GM23338 (cell line): ENCODE results near the gene LCP2. TPM values are rescaled to one million over a fixed set of nuclear protein-coding genes. Genes with fewer than 3 reads are reported as not detected.

ENCODE experiments used
- ATAC-seq: fragments of 200-7000 bp; cut with Tn5 transposase; 3 replicates; pipeline ENCODE4 v1.9.1; 2020
- DNase-seq: peaks from one replicate; pipeline ENCODE4 v3.0.0-alpha.2; 2015; ENCODE audit warnings: low spot score
- H2AFZ ChIP-seq: fragments of 200-600 bp; sonication (generic); 2 replicates; pipeline ENCODE4 v1.8.0; 2016; ENCODE audit warnings: antibody characterized with exemption, mild to moderate bottlenecking, moderate library complexity
- H3F3A ChIP-seq: fragments of 200-600 bp; sonication (generic); replicated peaks from 2 replicates; pipeline ENCODE4 v1.8.0; 2017; ENCODE audit warnings: antibody characterized with exemption, mixed run types, low read depth
- H3K27ac ChIP-seq: fragments of 200-600 bp; sonication (generic); 2 replicates; pipeline ENCODE4 v1.6.1; 2016; ENCODE audit warnings: low read depth
- H3K27me3 ChIP-seq: fragments of 200-600 bp; sonication (generic); 2 replicates; pipeline ENCODE4 v1.8.0; 2016; ENCODE audit warnings: mild to moderate bottlenecking, mixed run types, moderate library complexity; ENCODE audit not compliant: insufficient read depth
- H3K36me3 ChIP-seq: fragments of 200-600 bp; sonication (generic); 2 replicates; pipeline ENCODE4 v1.8.0; 2016; ENCODE audit warnings: mild to moderate bottlenecking; ENCODE audit not compliant: insufficient read depth
- H3K4me1 ChIP-seq: fragments of 200-600 bp; sonication (generic); 2 replicates; pipeline ENCODE4 v1.8.0; 2016; ENCODE audit warnings: mild to moderate bottlenecking, moderate library complexity; ENCODE audit not compliant: insufficient read depth
- H3K4me2 ChIP-seq: fragments of 200-600 bp; sonication (generic); 2 replicates; pipeline ENCODE4 v1.7.1; 2017; ENCODE audit warnings: mixed run types
- H3K4me3 ChIP-seq: fragments of 200-600 bp; sonication (generic); 2 replicates; pipeline ENCODE4 v1.6.1; 2016; ENCODE audit warnings: mixed run types
- H3K79me2 ChIP-seq: fragments of 200-600 bp; sonication (generic); replicated peaks from 2 replicates; pipeline ENCODE4 v1.8.0; 2017; ENCODE audit warnings: mild to moderate bottlenecking; ENCODE audit not compliant: insufficient read depth
- H3K9me2 ChIP-seq: fragments of 200-600 bp; sonication (generic); 2 replicates; pipeline ENCODE4 v1.8.0; 2017; ENCODE audit not compliant: insufficient read depth
- H4K20me1 ChIP-seq: fragments of 200-600 bp; sonication (generic); replicated peaks from 2 replicates; pipeline ENCODE4 v1.8.0; 2017; ENCODE audit warnings: mild to moderate bottlenecking; ENCODE audit not compliant: insufficient read depth
- H3K27ac Mint-ChIP-seq: 2 replicates; pipeline ENCODE4 v1.8.0; 2020; ENCODE audit warnings: inconsistent platforms, mild to moderate bottlenecking, moderate library complexity, mixed read lengths
- H3K27me3 Mint-ChIP-seq: 3 replicates; pipeline ENCODE4 v1.8.0; 2022; ENCODE audit warnings: low read depth, mild to moderate bottlenecking, moderate library complexity, mixed read lengths, inconsistent platforms; ENCODE audit not compliant: insufficient read depth, poor library complexity
- H3K36me3 Mint-ChIP-seq: 3 replicates; pipeline ENCODE4 v1.8.0; 2021; ENCODE audit warnings: low read depth, mild to moderate bottlenecking, inconsistent platforms, moderate library complexity, mixed read lengths
- H3K4me1 Mint-ChIP-seq: 3 replicates; pipeline ENCODE4 v1.8.0; 2020; ENCODE audit warnings: mild to moderate bottlenecking, inconsistent platforms, mixed read lengths
- H3K4me3 Mint-ChIP-seq: 3 replicates; pipeline ENCODE4 v1.8.0; 2021; ENCODE audit warnings: moderate library complexity, mild to moderate bottlenecking, inconsistent platforms, mixed read lengths
- H3K9me3 Mint-ChIP-seq: 3 replicates; pipeline ENCODE4 v1.8.0; 2020; ENCODE audit warnings: moderate library complexity, mild to moderate bottlenecking, inconsistent platforms, mixed read lengths
- CREB1 ChIP-seq: fragments of 250-450 bp; sonication (Bioruptor Pico); IDR thresholded peaks from 2 replicates; pipeline ENCODE4 v1.5.0; 2020; ENCODE audit warnings: low read depth, mild to moderate bottlenecking, moderate library complexity
- EZH2 ChIP-seq: fragments of 200-600 bp; sonication (generic); IDR thresholded peaks from one replicate; pipeline ENCODE4 v1.8.0; 2017; ENCODE audit warnings: antibody characterized with exemption, mild to moderate bottlenecking, low read depth; ENCODE audit not compliant: unreplicated experiment
- JUNB ChIP-seq: IDR thresholded peaks from one replicate; pipeline ENCODE4 v1.6.1; 2016; ENCODE audit warnings: antibody characterized with exemption; ENCODE audit not compliant: unreplicated experiment
- NANOG ChIP-seq: IDR thresholded peaks from 2 replicates; pipeline ENCODE4 v1.6.1; 2016; ENCODE audit warnings: antibody characterized with exemption, borderline replicate concordance
- ZNF331 ChIP-seq: fragments of 250-450 bp; sonication (Bioruptor Pico); IDR thresholded peaks from 2 replicates; pipeline ENCODE4 v1.5.0; 2020; ENCODE audit warnings: low read depth, mild to moderate bottlenecking, moderate library complexity
- polyA plus RNA-seq: library from polyadenylated mRNA; unstranded; fragments of >200 nt; fragmentation: Nextera tagmentation; extraction: Ambion mirVana; gene quantifications from 2 replicates; pipeline ENCODE4 v1.2.1, GENCODE V29; 2016
- total RNA-seq: library from RNA; depleted of rRNA; stranded (reverse); fragments of >200 nt; shearing (Covaris generic); gene quantifications from 2 replicates; pipeline ENCODE4 v1.2.3, GENCODE V29; 2014
- TF ChIP-seq, protein P1 (sequence below): fragments of 250-450 bp; sonication (Bioruptor Pico); IDR thresholded peaks from 2 replicates; pipeline ENCODE4 v1.5.0; 2020; ENCODE audit warnings: mild to moderate bottlenecking, moderate library complexity
- TF ChIP-seq, protein P2 (sequence below), 2 experiments: fragments of 200-600 bp in 1 of 2; sonication (generic) in 1 of 2; conservative IDR thresholded peaks; 2 replicates each; pipeline versions ENCODE4 v1.5.1 to v1.6.1; 2016 to 2017; ENCODE audit warnings: antibody characterized with exemption in 2 of 2, low read depth in 2 of 2, mild to moderate bottlenecking in 2 of 2, moderate library complexity in 1 of 2

The LCP2 gene
- total and polyA plus RNA-seq, 2 experiments from 2014 or later, result 0.26 to 0.38 TPM

DNA sequence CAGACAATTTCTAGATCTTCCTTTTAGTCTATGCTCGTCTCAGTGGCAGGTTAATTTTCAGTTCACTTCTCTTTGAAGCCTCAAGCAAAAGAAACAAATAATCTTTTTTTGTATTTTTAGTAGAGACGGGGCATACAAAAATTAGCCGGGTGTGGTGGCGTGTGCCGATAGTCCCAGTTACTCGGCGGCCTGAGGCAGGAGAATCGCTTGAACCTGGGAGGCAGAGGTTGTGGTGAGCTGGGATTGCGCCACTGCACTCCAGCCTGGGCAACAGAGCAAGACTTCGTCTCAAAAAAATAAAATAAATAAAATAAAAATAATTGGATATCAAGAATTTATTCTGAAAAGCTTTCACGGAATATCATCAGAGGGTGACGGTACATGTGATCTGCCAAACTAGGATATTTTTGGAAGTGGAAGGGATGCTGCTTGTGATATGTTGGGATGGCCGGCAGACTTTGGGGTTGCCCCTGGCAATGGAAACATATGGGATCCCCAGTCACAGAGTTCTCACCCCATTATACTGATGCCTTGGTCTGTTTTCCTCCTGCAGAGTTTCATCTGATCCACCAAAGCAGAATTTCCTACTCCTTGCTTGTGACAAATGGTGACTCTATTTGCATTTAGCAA lies 7.6 kb upstream of the LCP2 start (continued):
- TF ChIP-seq, protein P1, sequence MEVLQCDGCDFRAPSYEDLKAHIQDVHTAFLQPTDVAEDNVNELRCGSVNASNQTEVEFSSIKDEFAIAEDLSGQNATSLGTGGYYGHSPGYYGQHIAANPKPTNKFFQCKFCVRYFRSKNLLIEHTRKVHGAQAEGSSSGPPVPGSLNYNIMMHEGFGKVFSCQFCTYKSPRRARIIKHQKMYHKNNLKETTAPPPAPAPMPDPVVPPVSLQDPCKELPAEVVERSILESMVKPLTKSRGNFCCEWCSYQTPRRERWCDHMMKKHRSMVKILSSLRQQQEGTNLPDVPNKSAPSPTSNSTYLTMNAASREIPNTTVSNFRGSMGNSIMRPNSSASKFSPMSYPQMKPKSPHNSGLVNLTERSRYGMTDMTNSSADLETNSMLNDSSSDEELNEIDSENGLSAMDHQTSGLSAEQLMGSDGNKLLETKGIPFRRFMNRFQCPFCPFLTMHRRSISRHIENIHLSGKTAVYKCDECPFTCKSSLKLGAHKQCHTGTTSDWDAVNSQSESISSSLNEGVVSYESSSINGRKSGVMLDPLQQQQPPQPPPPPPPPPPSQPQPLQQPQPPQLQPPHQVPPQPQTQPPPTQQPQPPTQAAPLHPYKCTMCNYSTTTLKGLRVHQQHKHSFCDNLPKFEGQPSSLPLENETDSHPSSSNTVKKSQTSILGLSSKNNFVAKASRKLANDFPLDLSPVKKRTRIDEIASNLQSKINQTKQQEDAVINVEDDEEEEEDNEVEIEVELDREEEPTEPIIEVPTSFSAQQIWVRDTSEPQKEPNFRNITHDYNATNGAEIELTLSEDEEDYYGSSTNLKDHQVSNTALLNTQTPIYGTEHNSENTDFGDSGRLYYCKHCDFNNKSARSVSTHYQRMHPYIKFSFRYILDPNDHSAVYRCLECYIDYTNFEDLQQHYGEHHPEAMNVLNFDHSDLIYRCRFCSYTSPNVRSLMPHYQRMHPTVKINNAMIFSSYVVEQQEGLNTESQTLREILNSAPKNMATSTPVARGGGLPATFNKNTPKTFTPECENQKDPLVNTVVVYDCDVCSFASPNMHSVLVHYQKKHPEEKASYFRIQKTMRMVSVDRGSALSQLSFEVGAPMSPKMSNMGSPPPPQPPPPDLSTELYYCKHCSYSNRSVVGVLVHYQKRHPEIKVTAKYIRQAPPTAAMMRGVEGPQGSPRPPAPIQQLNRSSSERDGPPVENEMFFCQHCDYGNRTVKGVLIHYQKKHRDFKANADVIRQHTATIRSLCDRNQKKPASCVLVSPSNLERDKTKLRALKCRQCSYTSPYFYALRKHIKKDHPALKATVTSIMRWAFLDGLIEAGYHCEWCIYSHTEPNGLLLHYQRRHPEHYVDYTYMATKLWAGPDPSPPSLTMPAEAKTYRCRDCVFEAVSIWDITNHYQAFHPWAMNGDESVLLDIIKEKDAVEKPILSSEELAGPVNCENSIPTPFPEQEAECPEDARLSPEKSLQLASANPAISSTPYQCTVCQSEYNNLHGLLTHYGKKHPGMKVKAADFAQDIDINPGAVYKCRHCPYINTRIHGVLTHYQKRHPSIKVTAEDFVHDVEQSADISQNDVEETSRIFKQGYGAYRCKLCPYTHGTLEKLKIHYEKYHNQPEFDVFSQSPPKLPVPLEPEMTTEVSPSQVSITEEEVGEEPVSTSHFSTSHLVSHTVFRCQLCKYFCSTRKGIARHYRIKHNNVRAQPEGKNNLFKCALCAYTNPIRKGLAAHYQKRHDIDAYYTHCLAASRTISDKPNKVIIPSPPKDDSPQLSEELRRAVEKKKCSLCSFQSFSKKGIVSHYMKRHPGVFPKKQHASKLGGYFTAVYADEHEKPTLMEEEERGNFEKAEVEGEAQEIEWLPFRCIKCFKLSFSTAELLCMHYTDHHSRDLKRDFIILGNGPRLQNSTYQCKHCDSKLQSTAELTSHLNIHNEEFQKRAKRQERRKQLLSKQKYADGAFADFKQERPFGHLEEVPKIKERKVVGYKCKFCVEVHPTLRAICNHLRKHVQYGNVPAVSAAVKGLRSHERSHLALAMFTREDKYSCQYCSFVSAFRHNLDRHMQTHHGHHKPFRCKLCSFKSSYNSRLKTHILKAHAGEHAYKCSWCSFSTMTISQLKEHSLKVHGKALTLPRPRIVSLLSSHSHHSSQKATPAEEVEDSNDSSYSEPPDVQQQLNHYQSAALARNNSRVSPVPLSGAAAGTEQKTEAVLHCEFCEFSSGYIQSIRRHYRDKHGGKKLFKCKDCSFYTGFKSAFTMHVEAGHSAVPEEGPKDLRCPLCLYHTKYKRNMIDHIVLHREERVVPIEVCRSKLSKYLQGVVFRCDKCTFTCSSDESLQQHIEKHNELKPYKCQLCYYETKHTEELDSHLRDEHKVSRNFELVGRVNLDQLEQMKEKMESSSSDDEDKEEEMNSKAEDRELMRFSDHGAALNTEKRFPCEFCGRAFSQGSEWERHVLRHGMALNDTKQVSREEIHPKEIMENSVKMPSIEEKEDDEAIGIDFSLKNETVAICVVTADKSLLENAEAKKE, result no peak
- TF ChIP-seq ZNF331 (CRISPR knock-in tag) (no peak), NANOG (no peak), EZH2 (no peak)
- TF ChIP-seq, protein P2, sequence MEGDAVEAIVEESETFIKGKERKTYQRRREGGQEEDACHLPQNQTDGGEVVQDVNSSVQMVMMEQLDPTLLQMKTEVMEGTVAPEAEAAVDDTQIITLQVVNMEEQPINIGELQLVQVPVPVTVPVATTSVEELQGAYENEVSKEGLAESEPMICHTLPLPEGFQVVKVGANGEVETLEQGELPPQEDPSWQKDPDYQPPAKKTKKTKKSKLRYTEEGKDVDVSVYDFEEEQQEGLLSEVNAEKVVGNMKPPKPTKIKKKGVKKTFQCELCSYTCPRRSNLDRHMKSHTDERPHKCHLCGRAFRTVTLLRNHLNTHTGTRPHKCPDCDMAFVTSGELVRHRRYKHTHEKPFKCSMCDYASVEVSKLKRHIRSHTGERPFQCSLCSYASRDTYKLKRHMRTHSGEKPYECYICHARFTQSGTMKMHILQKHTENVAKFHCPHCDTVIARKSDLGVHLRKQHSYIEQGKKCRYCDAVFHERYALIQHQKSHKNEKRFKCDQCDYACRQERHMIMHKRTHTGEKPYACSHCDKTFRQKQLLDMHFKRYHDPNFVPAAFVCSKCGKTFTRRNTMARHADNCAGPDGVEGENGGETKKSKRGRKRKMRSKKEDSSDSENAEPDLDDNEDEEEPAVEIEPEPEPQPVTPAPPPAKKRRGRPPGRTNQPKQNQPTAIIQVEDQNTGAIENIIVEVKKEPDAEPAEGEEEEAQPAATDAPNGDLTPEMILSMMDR (conservative IDR thresholded peaks at IDR 0.05; ENCODE audit: low read depth in 2 of 2), result no peak

DNA sequence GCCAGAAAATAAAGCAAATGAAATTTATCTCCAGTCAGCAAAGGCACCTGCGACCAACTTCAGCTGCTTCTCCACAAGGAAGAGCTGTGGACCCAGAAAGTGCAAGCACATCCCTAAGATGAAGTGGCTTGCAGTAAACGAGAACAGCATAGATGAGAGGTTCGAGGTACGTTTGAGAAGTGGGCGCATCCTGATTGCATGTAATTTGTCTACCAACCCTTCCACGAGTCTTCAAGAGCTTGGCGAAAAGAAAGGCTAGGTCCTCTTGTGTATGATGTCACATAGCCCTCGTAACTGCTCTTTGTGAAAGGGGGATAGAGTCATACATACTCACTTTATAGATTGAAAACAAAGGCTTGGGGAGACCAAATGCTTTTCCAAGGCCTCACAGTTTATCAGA lies 6.0 kb upstream of the LCP2 start:
- Histone ChIP-seq H3K27me3 (no peaks in the 10 kb centered on the region), H3K4me1 (no peaks in the 10 kb centered on the region; the same call in none of the 2 replicates), H3K36me3 (no peaks in the 10 kb centered on the region), H2AFZ (no peak overlapping the region), H3F3A (no peaks in the 10 kb centered on the region), H3K27ac (no peak overlapping the region), H3K79me2 (no peaks in the 10 kb centered on the region), H3K4me3 (no peak overlapping the region), H3K4me2 (no peak overlapping the region), H3K9me2 (0 out of 2 replicates have a peak, but pooled peaks cover 6% of the 10 kb centered on the region), H4K20me1 (no peaks in the 10 kb centered on the region)
- peaks cover 6% of the 10 kb centered on the region for H3K27me3 Mint-ChIP-seq
- no peak overlapping the region for H3K27ac Mint-ChIP-seq
- no peak overlapping the region for H3K4me3 Mint-ChIP-seq
- DNase-seq (no peak), ATAC-seq (no peak)
- H3K4me1 Mint-ChIP-seq, result peaks cover 27% of the 10 kb centered on the region
- no peaks in the 10 kb centered on the region for H3K36me3 Mint-ChIP-seq
- H3K9me3 Mint-ChIP-seq, result no peaks in the 10 kb centered on the region; the same call in 2 of the 3 replicates
- TF ChIP-seq CREB1 (no peak), EZH2 (no peak), JUNB (no peak)
- TF ChIP-seq, protein P1, result no peak
